Breast epithelium (tissue), 4 donors: Measurements from ENCODE around the gene DCP1A. TPM values are rescaled to one million over a fixed set of nuclear protein-coding genes. Genes with fewer than 3 reads are reported as not detected.
"Not testable (repeated sequence)": the region's sequence is repeated elsewhere in the genome, so short reads cannot be mapped to it uniquely, and the experiment has no call there.

ENCODE experiments used
- DNase-seq, 2 donors: peaks; one replicate each; pipeline ENCODE4 v3.0.0-alpha.2; 2019; ENCODE audit warnings: low spot score in 2 of 2
- H3K27ac ChIP-seq, 2 donors: fragments of 200-600 bp; sonication (generic) in 1 of 2; one replicate each; pipeline ENCODE4 v1.5.1; 2016 to 2019; ENCODE audit warnings: mild to moderate bottlenecking in 1 of 2
- H3K27me3 ChIP-seq, 2 donors: fragments of 200-600 bp; sonication (generic) in 1 of 2; one replicate each; pipeline versions ENCODE4 v1.5.1 to v1.6.0; 2017 to 2019; ENCODE audit warnings: control low read depth in 1 of 2, mild to moderate bottlenecking in 1 of 2
- H3K36me3 ChIP-seq: fragments of 200-600 bp; one replicate; pipeline ENCODE4 v1.5.1; 2019
- H3K4me1 ChIP-seq, 2 donors: fragments of 200-600 bp; sonication (generic); one replicate each; pipeline ENCODE4 v1.5.1; 2016 to 2019; ENCODE audit warnings: control low read depth in 1 of 2
- H3K4me3 ChIP-seq, 3 donors: fragments of 200-600 bp; sonication (generic); 1 replicate in 2 of 3; 2 replicates in 1 of 3; pipeline ENCODE4 v1.5.1; 2016 to 2019; ENCODE audit warnings: mild to moderate bottlenecking in 3 of 3, moderate library complexity in 2 of 3
- H3K9me3 ChIP-seq, 2 donors: fragments of 200-600 bp; sonication (generic) in 1 of 2; one replicate each; pipeline ENCODE4 v1.5.1; 2016 to 2019; ENCODE audit warnings: control low read depth in 1 of 2
- CTCF ChIP-seq, 3 donors: fragments of 450-650 bp; IDR thresholded peaks; one replicate each; pipeline ENCODE4 v1.5.1; 2016 to 2017; ENCODE audit warnings: antibody characterized with exemption in 3 of 3, mild to moderate bottlenecking in 3 of 3, moderate library complexity in 3 of 3
- POLR2A ChIP-seq: fragments of 450-650 bp; IDR thresholded peaks from one replicate; pipeline ENCODE4 v1.6.1; 2016; ENCODE audit warnings: antibody characterized with exemption, mild to moderate bottlenecking, moderate library complexity
- POLR2AphosphoS5 ChIP-seq, 3 donors: sonication (generic); formaldehyde crosslinking; IDR thresholded peaks; one replicate each; pipeline ENCODE4 v1.6.1; 2017; ENCODE audit warnings: antibody characterized with exemption in 3 of 3
- intact Hi-C: fragments of 100-400 bp; cut with DNase I; formaldehyde crosslinking; loops from one replicate; pipeline ENCODE4 v1.15.1; 2023; ENCODE audit warnings: low total_unique reads
- total RNA-seq, 3 donors: library from RNA; depleted of rRNA; stranded (reverse); fragments of >200 nt; gene quantifications; one replicate each; pipeline ENCODE4 v1.1.0, GENCODE V29; 2016

Gene DCP1A
- total RNA-seq, 3 donors from 2014 or later, result 21.9 to 26.2 (median 24.9) TPM

GRCh38 chr3:53354945-53355498 lies 7.7 kb upstream of the DCP1A start:
- Histone ChIP-seq H3K27me3 (no peaks in the 10 kb centered on the region), H3K4me1 (no peaks in the 10 kb centered on the region), H3K9me3 (no peaks in the 10 kb centered on the region), H3K27ac (no peak overlapping the region), H3K4me3 (no peak overlapping the region), H3K36me3 (no peaks in the 10 kb centered on the region)
- no peak for DNase-seq
- no peak for TF ChIP-seq POLR2AphosphoS5 (IDR thresholded peaks at IDR 0.05)
- intact Hi-C loops, result no loop called here

DNA sequence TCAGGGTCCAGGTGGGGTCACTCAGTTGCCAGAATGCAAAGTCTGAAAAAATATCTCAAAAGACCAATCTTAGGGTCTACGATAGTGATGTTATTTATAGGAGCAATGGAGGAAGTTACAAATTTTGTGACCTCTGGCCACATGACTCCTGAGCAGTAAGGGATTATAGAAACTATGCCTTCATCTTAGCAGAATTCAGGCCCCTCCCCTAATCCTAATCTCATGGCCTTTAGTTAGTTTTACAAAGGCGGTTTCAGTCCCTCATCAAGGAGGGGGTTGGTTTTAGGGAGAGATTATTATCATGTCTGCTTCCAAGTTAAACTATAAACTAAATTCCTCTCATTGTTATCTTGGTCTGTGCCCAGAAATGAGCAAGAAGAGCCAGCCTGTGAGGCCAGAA lies 5.9 kb upstream of the DCP1A start:
- H3K27me3 ChIP-seq, result no peaks in the 10 kb centered on the region
- TF ChIP-seq CTCF (IDR thresholded peaks at IDR 0.05) (no peak), POLR2AphosphoS5 (IDR thresholded peaks at IDR 0.05) (no peak), POLR2A (no peak)
- H3K27ac ChIP-seq, result no peak overlapping the region
- H3K36me3 ChIP-seq, result no peaks in the 10 kb centered on the region
- no peaks in the 10 kb centered on the region for H3K4me1 ChIP-seq
- no peak overlapping the region for H3K4me3 ChIP-seq
- intact Hi-C loops, result no loop called here
- no peak for DNase-seq
- H3K9me3 ChIP-seq, result no peaks in the 10 kb centered on the region

- H3K4me3 ChIP-seq, result no peak overlapping the region
- DNase-seq, result no peak
- H3K9me3 ChIP-seq, result no peaks in the 10 kb centered on the region
- no peaks in the 10 kb centered on the region for H3K27me3 ChIP-seq
- TF ChIP-seq POLR2AphosphoS5 (IDR thresholded peaks at IDR 0.05) (no peak), POLR2A (no peak), CTCF (IDR thresholded peaks at IDR 0.05) (no peak)
- H3K27ac ChIP-seq, result no peak overlapping the region
- no peaks in the 10 kb centered on the region for H3K36me3 ChIP-seq
- intact Hi-C loops, result no loop called here
- peaks cover 0 to 3% of the 10 kb centered on the region in 2 donors for H3K4me1 ChIP-seq
Observed at GRCh38 chr3:53350652-53351051, 3.3 kb upstream of the DCP1A start.

- H3K4me1 ChIP-seq, DNase-seq, H3K36me3 ChIP-seq, intact Hi-C loops, H3K9me3 ChIP-seq, H3K27me3 ChIP-seq: not testable (repeated sequence)
- H3K27ac ChIP-seq, result peak overlapping the region; percentile 97 to 98
- H3K4me3 ChIP-seq, result peak overlapping the region; percentile 92 to 99 (median 94)
Observed at GRCh38 chr3:53348118-53348517, 775 bp upstream of the DCP1A start.

- no peaks in the 10 kb centered on the region for H3K9me3 ChIP-seq
- peak overlapping the region; percentile 92 to 99 (median 94) for H3K4me3 ChIP-seq
- peaks cover 0 to 7% of the 10 kb centered on the region in 2 donors for H3K4me1 ChIP-seq
- no peaks in the 10 kb centered on the region for H3K36me3 ChIP-seq
- no peak for TF ChIP-seq CTCF (IDR thresholded peaks at IDR 0.05)
- TF ChIP-seq POLR2AphosphoS5 (IDR thresholded peaks at IDR 0.05), result no peak
- no peak for TF ChIP-seq POLR2A
- H3K27ac ChIP-seq, result peak overlapping the region; percentile 97 to 98
- H3K27me3 ChIP-seq, result no peaks in the 10 kb centered on the region
- intact Hi-C loops, result no loop called here
- DNase-seq, result no peak
Observed at GRCh38 chr3:53346922-53347260, 452 bp downstream of the DCP1A start.

DNA sequence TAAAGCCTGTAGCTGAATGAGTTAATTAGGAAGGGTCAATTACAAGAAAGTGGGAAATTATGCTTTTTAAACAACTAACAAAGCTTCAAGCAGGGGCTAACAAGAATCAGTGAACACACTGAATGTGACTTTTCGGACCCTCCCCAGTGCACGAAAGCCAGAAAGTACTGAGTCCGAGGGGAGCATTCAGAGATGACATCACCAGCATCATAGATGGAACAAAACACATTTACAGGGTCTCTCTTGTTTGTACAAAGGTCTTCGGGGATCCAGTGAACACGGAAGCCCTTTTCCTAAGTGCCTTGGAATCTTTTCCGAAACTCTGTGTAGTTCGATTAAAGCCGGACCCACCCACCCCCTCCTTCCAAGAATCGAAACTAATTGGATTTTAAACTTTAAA lies 829 bp downstream of the DCP1A start:
- Histone ChIP-seq H3K4me1 (peaks cover 0 to 7% of the 10 kb centered on the region in 2 donors), H3K36me3 (no peaks in the 10 kb centered on the region), H3K9me3 (no peaks in the 10 kb centered on the region), H3K27me3 (no peaks in the 10 kb centered on the region), H3K4me3 (peak overlapping the region; percentile 92 to 99 (median 94)), H3K27ac (peak overlapping the region; percentile 97 to 98)
- TF ChIP-seq POLR2AphosphoS5 (IDR thresholded peaks at IDR 0.05) (no peak), CTCF (IDR thresholded peaks at IDR 0.05) (no peak), POLR2A (no peak)
- DNase-seq, result no peak
- intact Hi-C loops, result no loop called here
